GM12892 (cell line): ENCODE results near the gene TMEM86A.

Experiments used
- POLR2A ChIP-seq: IDR thresholded peaks from 2 replicates; pipeline ENCODE4 v1.6.1; 2011; ENCODE audit warnings: low read depth, low read length, control low read depth
- POLR2AphosphoS5 ChIP-seq: IDR thresholded peaks from 2 replicates; pipeline ENCODE4 v1.6.1; 2011; ENCODE audit warnings: low read depth, low read length, control low read depth
- TAF1 ChIP-seq: IDR thresholded peaks from 2 replicates; pipeline ENCODE4 v1.6.1; 2011; ENCODE audit warnings: low read depth, mild to moderate bottlenecking, control low read depth, low read length, borderline replicate concordance

DNA sequence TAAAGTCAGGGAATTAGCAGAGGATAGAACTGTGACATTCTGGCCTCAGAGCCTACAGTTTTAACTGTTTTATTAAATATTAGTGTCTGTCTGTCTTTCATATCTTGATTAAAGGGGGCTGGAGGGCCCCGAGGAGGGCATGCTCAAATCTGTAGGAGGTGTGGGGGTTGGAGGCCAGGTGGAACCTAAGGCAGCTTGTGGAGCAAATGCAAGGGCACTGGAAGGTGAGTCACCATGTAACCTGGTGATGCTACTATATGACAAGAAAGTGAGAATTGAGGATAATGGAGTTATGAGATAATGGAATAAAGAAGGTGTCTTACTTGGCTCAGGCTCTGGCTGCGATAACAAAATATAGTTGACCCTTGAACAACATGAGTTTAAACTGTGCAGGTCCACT lies 27.3 kb upstream of the TMEM86A start:
- TF ChIP-seq POLR2A: no peak
- TF ChIP-seq TAF1: no peak
- no peak for TF ChIP-seq POLR2AphosphoS5
